ENCODE results near the gene ANXA2.

Gene ANXA2

GRCh38 chr15:60397772-60398445, at the start of gene ANXA2:
Gene ANXA2, minus strand, starts transcription at chr15:60397986. Its CDS starts 11,911 bp downstream, at chr15:60386075.
- TF ChIP-seq CTCF (conservative IDR thresholded peaks at IDR 0.05; ENCODE audit: control insufficient read depth, insufficient read depth, low read depth, low read length), result no peak
- H3K4me3 ChIP-seq (ENCODE audit: control insufficient read depth, low read depth, low read length), result peak within 1 kb of the TSS; percentile 98
- DNase-seq (ENCODE audit: low read depth), result peak; percentile 88

GRCh38 chr15:60444289-60444912, 46.6 kb upstream of the ANXA2 start:
- peak; percentile 77 for TF ChIP-seq CTCF (conservative IDR thresholded peaks at IDR 0.05; ENCODE audit: control insufficient read depth, insufficient read depth, low read depth, low read length)
- peak; percentile 59 for DNase-seq (ENCODE audit: low read depth)
- no peak overlapping the region for H3K4me3 ChIP-seq (ENCODE audit: control insufficient read depth, low read depth, low read length)

GRCh38 chr15:60442763-60443162, 45.0 kb upstream of the ANXA2 start:
- H3K4me3 ChIP-seq (ENCODE audit: control insufficient read depth, low read depth, low read length), result no peak overlapping the region
- peak; percentile 57 for DNase-seq (ENCODE audit: low read depth)
- no peak for TF ChIP-seq CTCF (conservative IDR thresholded peaks at IDR 0.05; ENCODE audit: control insufficient read depth, insufficient read depth, low read depth, low read length)

- H3K4me3 ChIP-seq (ENCODE audit: control insufficient read depth, low read depth, low read length), result no peak overlapping the region
- DNase-seq (ENCODE audit: low read depth), result no peak
- TF ChIP-seq CTCF (conservative IDR thresholded peaks at IDR 0.05; ENCODE audit: control insufficient read depth, insufficient read depth, low read depth, low read length), result no peak
Observed at GRCh38 chr15:60442031-60442650, 44.4 kb upstream of the ANXA2 start.

GRCh38 chr15:60441331-60441730, 43.5 kb upstream of the ANXA2 start:
- H3K4me3 ChIP-seq (ENCODE audit: control insufficient read depth, low read depth, low read length), result no peak overlapping the region
- TF ChIP-seq CTCF (conservative IDR thresholded peaks at IDR 0.05; ENCODE audit: control insufficient read depth, insufficient read depth, low read depth, low read length), result no peak
- no peak for DNase-seq (ENCODE audit: low read depth)

- DNase-seq (ENCODE audit: low read depth), result no peak
- no peak overlapping the region for H3K4me3 ChIP-seq (ENCODE audit: control insufficient read depth, low read depth, low read length)
- no peak for TF ChIP-seq CTCF (conservative IDR thresholded peaks at IDR 0.05; ENCODE audit: control insufficient read depth, insufficient read depth, low read depth, low read length)
Observed at GRCh38 chr15:60438646-60439045, 40.9 kb upstream of the ANXA2 start.

Measured in fibroblast of mammary gland (primary cell).